ENCODE data around the gene HS3ST1. TPM values are rescaled to one million over a fixed set of nuclear protein-coding genes. Genes with fewer than 3 reads are reported as not detected.

HS3ST1 gene
- total and polyA plus RNA-seq, 7 donors: 0.60 to 3.7 (median 1.6) TPM

GRCh38 chr4:11438647-11439046 is 10.0 kb upstream of the HS3ST1 start:
- Histone ChIP-seq H3K4me1 (no peaks in the 10 kb centered on the region), H3K27me3 (no peaks in the 10 kb centered on the region), H3K4me3 (no peak overlapping the region), H3K27ac (no peak overlapping the region), H3K36me3 (no peaks in the 10 kb centered on the region), H3K9me3 (no peaks in the 10 kb centered on the region)
- intact Hi-C loops (cut with DNase I): no loop called here
- 96 to 97% methylated on average over 3 of the region's 3 CpGs for WGBS, 2 donors
- DNase-seq: no peak
- TF ChIP-seq CTCF (IDR thresholded peaks at IDR 0.05) (no peak), EP300 (IDR thresholded peaks at IDR 0.05) (no peak), POLR2A (IDR thresholded peaks at IDR 0.05) (no peak), POLR2AphosphoS5 (IDR thresholded peaks at IDR 0.05) (no peak)

- H3K36me3 ChIP-seq: no peaks in the 10 kb centered on the region
- H3K4me3 ChIP-seq: no peak overlapping the region
- no peaks in the 10 kb centered on the region for H3K27me3 ChIP-seq
- H3K4me1 ChIP-seq: no peaks in the 10 kb centered on the region
- no peak overlapping the region for H3K27ac ChIP-seq
- intact Hi-C loops (cut with DNase I): no loop called here
- no peaks in the 10 kb centered on the region for H3K9me3 ChIP-seq
- WGBS, 2 donors: 70 to 90% methylated on average over 5 of the region's 5 CpGs
- no peak for DNase-seq
- TF ChIP-seq POLR2A (IDR thresholded peaks at IDR 0.05): no peak
- no peak for TF ChIP-seq POLR2AphosphoS5 (IDR thresholded peaks at IDR 0.05)
- no peak for TF ChIP-seq CTCF (IDR thresholded peaks at IDR 0.05)
- TF ChIP-seq EP300 (IDR thresholded peaks at IDR 0.05): no peak
These were observed 8.0 kb upstream of the HS3ST1 start for GRCh38 chr4:11436673-11437072.

- Histone ChIP-seq H3K27me3 (no peaks in the 10 kb centered on the region), H3K27ac (no peak overlapping the region), H3K4me3 (no peak overlapping the region), H3K9me3 (no peaks in the 10 kb centered on the region), H3K4me1 (no peaks in the 10 kb centered on the region), H3K36me3 (no peaks in the 10 kb centered on the region)
- no peak for DNase-seq
- no peak for TF ChIP-seq EP300 (IDR thresholded peaks at IDR 0.05)
- no peak for TF ChIP-seq CTCF (IDR thresholded peaks at IDR 0.05)
- no peak for TF ChIP-seq POLR2A (IDR thresholded peaks at IDR 0.05)
- no peak for TF ChIP-seq POLR2AphosphoS5 (IDR thresholded peaks at IDR 0.05)
- 67 to 89% methylated on average over 2 of the region's 2 CpGs for WGBS, 2 donors
- intact Hi-C loops (cut with DNase I): no loop called here
These were observed 7.4 kb upstream of the HS3ST1 start for GRCh38 chr4:11436084-11436483.

DNA sequence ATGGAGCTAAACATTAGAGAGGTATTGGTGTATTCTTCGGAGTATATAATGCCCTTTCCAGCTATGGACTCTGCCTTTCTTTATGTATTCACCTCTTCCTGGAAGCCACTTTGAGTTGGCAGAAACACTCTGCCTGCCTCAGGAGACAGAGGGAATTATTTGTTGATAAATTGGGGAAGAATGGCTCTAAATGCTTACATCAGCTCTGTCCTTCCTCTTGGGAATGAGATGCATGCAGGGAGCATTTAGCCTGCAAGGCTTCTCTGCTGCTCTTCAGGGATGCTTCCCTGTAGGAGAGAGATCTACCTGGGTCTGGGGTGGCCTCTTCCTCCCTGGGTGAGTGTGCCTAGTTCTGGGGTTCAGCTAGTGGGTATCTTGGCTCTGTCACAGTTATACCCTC is 6.9 kb upstream of the HS3ST1 start:
- no peak for TF ChIP-seq POLR2A (IDR thresholded peaks at IDR 0.05)
- WGBS, 2 donors: 86 to 100% methylated on average over 1 of the region's 1 CpG
- Histone ChIP-seq H3K9me3 (no peaks in the 10 kb centered on the region), H3K36me3 (no peaks in the 10 kb centered on the region), H3K4me1 (no peaks in the 10 kb centered on the region), H3K27ac (no peak overlapping the region), H3K4me3 (no peak overlapping the region), H3K27me3 (no peaks in the 10 kb centered on the region)
- intact Hi-C loops (cut with DNase I): no loop called here
- DNase-seq: no peak

GRCh38 chr4:11431111-11431510 is 2.4 kb upstream of the HS3ST1 start:
- intact Hi-C loops (cut with DNase I): no loop called here
- Histone ChIP-seq H3K36me3 (no peaks in the 10 kb centered on the region), H3K4me1 (peaks cover 0 to 29% (median 23%) of the 10 kb centered on the region in 4 donors), H3K27ac (no peak overlapping the region), H3K9me3 (no peaks in the 10 kb centered on the region), H3K4me3 (no peak overlapping the region), H3K27me3 (peaks cover 10 to 23% (median 19%) of the 10 kb centered on the region in 3 donors)
- 88% methylated on average over 4 of the region's 4 CpGs for WGBS, 2 donors
- no peak for TF ChIP-seq POLR2A (IDR thresholded peaks at IDR 0.05)
- no peak for TF ChIP-seq CTCF (IDR thresholded peaks at IDR 0.05)
- no peak for TF ChIP-seq POLR2AphosphoS5 (IDR thresholded peaks at IDR 0.05)
- no peak for TF ChIP-seq EP300 (IDR thresholded peaks at IDR 0.05)
- no peak for DNase-seq

All from sigmoid colon (tissue), 7 donors.